Ovary (tissue), 3 donors: ENCODE data around the gene INTS2.

Experiments used
- EP300 ChIP-seq: sonication (generic); formaldehyde crosslinking; IDR thresholded peaks from one replicate; pipeline ENCODE4 v1.6.1; 2017; ENCODE audit warnings: antibody characterized with exemption
- POLR2A ChIP-seq: fragments of 450-650 bp; IDR thresholded peaks from one replicate; pipeline ENCODE4 v1.6.1; 2017; ENCODE audit warnings: antibody characterized with exemption, mild to moderate bottlenecking, moderate library complexity
- TF ChIP-seq, protein P1 (sequence below), 3 donors: fragments of 450-650 bp in 2 of 3; fragments of 200-600 bp in 1 of 3; IDR thresholded peaks; one replicate each; pipeline versions ENCODE4 v1.5.1 to v1.8.0; 2016 to 2022; ENCODE audit warnings: antibody characterized with exemption in 3 of 3, mild to moderate bottlenecking in 1 of 3
- donor health status: DM: no; HTN: no; CAD: no.

DNA sequence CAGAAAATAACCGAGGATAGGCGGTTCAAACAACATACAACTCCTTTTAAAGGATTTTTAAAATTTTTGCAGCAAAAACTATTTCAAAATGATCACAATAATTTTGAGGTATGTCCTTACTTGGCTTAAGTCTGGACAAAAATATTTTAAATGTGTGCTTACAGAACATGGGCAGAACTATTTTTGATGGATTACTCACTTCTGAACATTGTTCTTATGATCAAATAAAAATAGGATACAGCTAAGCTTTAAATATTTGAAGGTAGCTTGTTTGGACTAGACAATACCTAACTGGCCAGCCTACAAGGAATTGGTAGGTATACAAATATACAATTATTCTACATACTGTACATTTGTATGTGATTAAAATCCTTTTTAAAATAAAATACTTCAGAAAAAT, 14.3 kb upstream of the INTS2 start:
- TF ChIP-seq, protein P1, sequence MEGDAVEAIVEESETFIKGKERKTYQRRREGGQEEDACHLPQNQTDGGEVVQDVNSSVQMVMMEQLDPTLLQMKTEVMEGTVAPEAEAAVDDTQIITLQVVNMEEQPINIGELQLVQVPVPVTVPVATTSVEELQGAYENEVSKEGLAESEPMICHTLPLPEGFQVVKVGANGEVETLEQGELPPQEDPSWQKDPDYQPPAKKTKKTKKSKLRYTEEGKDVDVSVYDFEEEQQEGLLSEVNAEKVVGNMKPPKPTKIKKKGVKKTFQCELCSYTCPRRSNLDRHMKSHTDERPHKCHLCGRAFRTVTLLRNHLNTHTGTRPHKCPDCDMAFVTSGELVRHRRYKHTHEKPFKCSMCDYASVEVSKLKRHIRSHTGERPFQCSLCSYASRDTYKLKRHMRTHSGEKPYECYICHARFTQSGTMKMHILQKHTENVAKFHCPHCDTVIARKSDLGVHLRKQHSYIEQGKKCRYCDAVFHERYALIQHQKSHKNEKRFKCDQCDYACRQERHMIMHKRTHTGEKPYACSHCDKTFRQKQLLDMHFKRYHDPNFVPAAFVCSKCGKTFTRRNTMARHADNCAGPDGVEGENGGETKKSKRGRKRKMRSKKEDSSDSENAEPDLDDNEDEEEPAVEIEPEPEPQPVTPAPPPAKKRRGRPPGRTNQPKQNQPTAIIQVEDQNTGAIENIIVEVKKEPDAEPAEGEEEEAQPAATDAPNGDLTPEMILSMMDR (IDR thresholded peaks at IDR 0.05), result no peak
- TF ChIP-seq POLR2A, result no peak
- TF ChIP-seq EP300, result no peak
